CD14-positive monocyte (primary cell): ENCODE data around the gene TNFRSF19. TPM values are rescaled to one million over a fixed set of nuclear protein-coding genes. Genes with fewer than 3 reads are reported as not detected.

Experiments used
- DNase-seq, 3 donors: peaks; one replicate each; pipeline ENCODE4 v3.0.0-alpha.2; 2011 to 2022
- H2AFZ ChIP-seq: 2 replicates; pipeline ENCODE4 v1.6.0; 2012; ENCODE audit warnings: mild to moderate bottlenecking, low read depth, low read length, inconsistent platforms; ENCODE audit not compliant: insufficient read depth, poor library complexity, severe bottlenecking
- H3K27ac ChIP-seq, 2 donors: 1 replicate in 1 of 2; 2 replicates in 1 of 2; pipeline ENCODE4 v1.5.1; 2012 to 2013; ENCODE audit warnings: low read length in 2 of 2, control low read depth in 1 of 2, inconsistent platforms in 1 of 2, low read depth in 1 of 2, mild to moderate bottlenecking in 1 of 2
- H3K27me3 ChIP-seq, 2 donors: one replicate each; pipeline versions ENCODE4 v1.6.0 to v1.6.1; 2011 to 2013; ENCODE audit warnings: low read length in 2 of 2; ENCODE audit not compliant: control insufficient read depth in 2 of 2, insufficient read depth in 2 of 2
- H3K36me3 ChIP-seq, 2 donors: replicated peaks in 1 of 2; 1 replicate in 1 of 2; 2 replicates in 1 of 2; pipeline versions ENCODE4 v1.5.1 to v1.6.1; 2012 to 2013; ENCODE audit warnings: low read length in 2 of 2, control low read depth in 1 of 2, inconsistent platforms in 1 of 2, mild to moderate bottlenecking in 1 of 2; ENCODE audit not compliant: insufficient read depth in 2 of 2, control insufficient read depth in 1 of 2
- H3K4me1 ChIP-seq, 2 donors: 1 replicate in 1 of 2; 2 replicates in 1 of 2; pipeline versions ENCODE4 v1.5.1 to v1.6.1; 2012 to 2013; ENCODE audit warnings: low read length in 2 of 2, control low read depth in 1 of 2, inconsistent platforms in 1 of 2, mild to moderate bottlenecking in 1 of 2, moderate library complexity in 1 of 2; ENCODE audit not compliant: insufficient read depth in 2 of 2, control insufficient read depth in 1 of 2
- H3K4me2 ChIP-seq: replicated peaks from 2 replicates; pipeline ENCODE3; 2012; ENCODE audit warnings: low read length, moderate library complexity, mild to moderate bottlenecking; ENCODE audit not compliant: poor library complexity, severe bottlenecking; ENCODE audit errors: extremely low read depth
- H3K4me3 ChIP-seq, 3 experiments: fragments of 200-600 bp in 1 of 3; sonication (generic) in 1 of 3; replicated peaks in 1 of 3; 1 replicate in 2 of 3; 2 replicates in 1 of 3; pipeline ENCODE4 v1.5.1; 2011 to 2013; ENCODE audit warnings: low read length in 3 of 3, mild to moderate bottlenecking in 3 of 3, control low read depth in 2 of 3, low read depth in 2 of 3, inconsistent platforms in 1 of 3, moderate library complexity in 1 of 3
- H3K79me2 ChIP-seq: 2 replicates; pipeline ENCODE4 v1.6.0; 2012; ENCODE audit warnings: mild to moderate bottlenecking, control low read depth, inconsistent platforms, low read length, moderate library complexity; ENCODE audit not compliant: insufficient read depth
- H3K9ac ChIP-seq: 2 replicates; pipeline ENCODE4 v1.6.0; 2017; ENCODE audit warnings: low read length, mild to moderate bottlenecking; ENCODE audit not compliant: insufficient read depth, poor library complexity, severe bottlenecking
- H3K9me3 ChIP-seq, 2 donors: replicated peaks in 1 of 2; 1 replicate in 1 of 2; 2 replicates in 1 of 2; pipeline versions ENCODE4 v1.5.1 to v1.6.1; 2012 to 2013; ENCODE audit warnings: low read length in 2 of 2, control low read depth in 1 of 2; ENCODE audit not compliant: control insufficient read depth in 1 of 2, insufficient read depth in 1 of 2
- H4K20me1 ChIP-seq: 2 replicates; pipeline ENCODE4 v1.6.0; 2012; ENCODE audit warnings: mild to moderate bottlenecking, low read length, control low read depth, moderate library complexity; ENCODE audit not compliant: insufficient read depth
- H3K27ac Mint-ChIP-seq, 7 donors: one replicate each; pipeline ENCODE4 v1.8.0; 2020; ENCODE audit warnings: mild to moderate bottlenecking in 7 of 7, mixed read lengths in 7 of 7, moderate library complexity in 6 of 7, inconsistent platforms in 2 of 7
- H3K27me3 Mint-ChIP-seq, 3 donors: one replicate each; pipeline ENCODE4 v1.8.0; 2021 to 2022; ENCODE audit warnings: low read depth in 3 of 3, mild to moderate bottlenecking in 3 of 3, mixed read lengths in 3 of 3, moderate library complexity in 3 of 3, inconsistent platforms in 1 of 3
- H3K36me3 Mint-ChIP-seq, 2 donors: one replicate each; pipeline ENCODE4 v1.8.0; 2020; ENCODE audit warnings: mixed read lengths in 2 of 2, inconsistent platforms in 1 of 2, mild to moderate bottlenecking in 1 of 2
- H3K4me1 Mint-ChIP-seq: one replicate; pipeline ENCODE4 v1.8.0; 2020; ENCODE audit warnings: mild to moderate bottlenecking, mixed read lengths
- H3K4me3 Mint-ChIP-seq, 2 donors: one replicate each; pipeline ENCODE4 v1.8.0; 2020; ENCODE audit warnings: mild to moderate bottlenecking in 2 of 2, mixed read lengths in 2 of 2, moderate library complexity in 1 of 2
- H3K9me3 Mint-ChIP-seq, 7 donors: one replicate each; pipeline ENCODE4 v1.8.0; 2020 to 2022; ENCODE audit warnings: mixed read lengths in 7 of 7, mild to moderate bottlenecking in 6 of 7, moderate library complexity in 6 of 7, inconsistent platforms in 2 of 7
- WGBS: methylation state at CpG from one replicate; pipeline ENCODE4 v1.1.5; 2013; ENCODE audit warnings: missing lambda C conversion rate; ENCODE audit not compliant: insufficient coverage; 5-methylcytosine and 5-hydroxymethylcytosine counted together
- intact Hi-C, 2 donors: fragments of 100-400 bp; cut with micrococcal nuclease; formaldehyde crosslinking; loops; one replicate each; pipeline versions ENCODE4 v1.15.0 to v1.15.1; 2023
- polyA plus RNA-seq, 3 donors: library from polyadenylated mRNA; depleted of rRNA in 1 of 3; unstranded in 2 of 3; stranded (reverse) in 1 of 3; fragments of 300-500 nt in 2 of 3; fragments of >200 nt in 1 of 3; fragmentation: Illumina TruSeq in 2 of 3; gene quantifications; 1 replicate in 2 of 3; 2 replicates in 1 of 3; pipeline ENCODE4 v1.2.3, GENCODE V29; 2012 to 2021
- TF ChIP-seq, protein P1 (sequence below): fragments of 200-600 bp; IDR thresholded peaks from one replicate; pipeline ENCODE4 v1.8.0; 2022; ENCODE audit warnings: antibody characterized with exemption, mild to moderate bottlenecking

TNFRSF19 gene
- polyA plus RNA-seq, 3 donors: 0.11 TPM; not detected in 2

DNA sequence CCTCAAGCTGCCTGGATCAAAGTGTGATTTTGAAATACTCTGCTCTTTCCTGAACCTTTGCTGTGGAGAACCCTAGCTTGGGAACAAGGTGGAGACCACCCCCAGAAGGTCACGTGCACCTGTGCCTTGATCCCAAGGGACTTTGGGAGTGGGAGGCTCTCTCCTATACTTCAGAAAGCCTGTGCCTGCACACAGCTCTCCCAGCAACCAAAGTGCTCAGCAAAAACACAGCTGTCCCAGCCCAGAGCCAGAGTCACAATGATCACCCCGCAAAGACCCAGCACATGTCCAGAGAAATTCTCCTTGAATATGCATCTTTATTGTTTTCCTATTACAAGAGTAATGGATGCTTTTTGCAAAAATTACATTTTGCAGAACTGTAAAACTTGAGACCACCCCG is 43.4 kb downstream of the TNFRSF19 start:
- Mint-ChIP-seq H3K27ac (no peak overlapping the region), H3K4me3 (no peak overlapping the region), H3K36me3 (no peaks in the 10 kb centered on the region), H3K27me3 (peaks cover 0 to 2% (median 1%) of the 10 kb centered on the region in 3 donors), H3K9me3 (peaks cover 0 to 3% (median 0%) of the 10 kb centered on the region in 7 donors), H3K4me1 (peaks cover 20% of the 10 kb centered on the region)
- no peak overlapping the region for H3K9ac ChIP-seq
- no peak overlapping the region for H2AFZ ChIP-seq
- H3K36me3 ChIP-seq: no peaks in the 10 kb centered on the region
- no peaks in the 10 kb centered on the region for H3K9me3 ChIP-seq
- no peaks in the 10 kb centered on the region for H3K27me3 ChIP-seq
- 100% methylated on average over 1 of the region's 3 CpGs for WGBS
- H3K4me1 ChIP-seq: peaks cover 8 to 10% of the 10 kb centered on the region in 2 donors
- H4K20me1 ChIP-seq: no peaks in the 10 kb centered on the region
- no peak overlapping the region for H3K4me3 ChIP-seq
- TF ChIP-seq, protein P1, sequence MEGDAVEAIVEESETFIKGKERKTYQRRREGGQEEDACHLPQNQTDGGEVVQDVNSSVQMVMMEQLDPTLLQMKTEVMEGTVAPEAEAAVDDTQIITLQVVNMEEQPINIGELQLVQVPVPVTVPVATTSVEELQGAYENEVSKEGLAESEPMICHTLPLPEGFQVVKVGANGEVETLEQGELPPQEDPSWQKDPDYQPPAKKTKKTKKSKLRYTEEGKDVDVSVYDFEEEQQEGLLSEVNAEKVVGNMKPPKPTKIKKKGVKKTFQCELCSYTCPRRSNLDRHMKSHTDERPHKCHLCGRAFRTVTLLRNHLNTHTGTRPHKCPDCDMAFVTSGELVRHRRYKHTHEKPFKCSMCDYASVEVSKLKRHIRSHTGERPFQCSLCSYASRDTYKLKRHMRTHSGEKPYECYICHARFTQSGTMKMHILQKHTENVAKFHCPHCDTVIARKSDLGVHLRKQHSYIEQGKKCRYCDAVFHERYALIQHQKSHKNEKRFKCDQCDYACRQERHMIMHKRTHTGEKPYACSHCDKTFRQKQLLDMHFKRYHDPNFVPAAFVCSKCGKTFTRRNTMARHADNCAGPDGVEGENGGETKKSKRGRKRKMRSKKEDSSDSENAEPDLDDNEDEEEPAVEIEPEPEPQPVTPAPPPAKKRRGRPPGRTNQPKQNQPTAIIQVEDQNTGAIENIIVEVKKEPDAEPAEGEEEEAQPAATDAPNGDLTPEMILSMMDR: no peak
- intact Hi-C loops: no loop called here
- H3K4me2 ChIP-seq: no peak overlapping the region
- no peak for DNase-seq
- no peaks in the 10 kb centered on the region for H3K79me2 ChIP-seq
- H3K27ac ChIP-seq: no peak overlapping the region

DNA sequence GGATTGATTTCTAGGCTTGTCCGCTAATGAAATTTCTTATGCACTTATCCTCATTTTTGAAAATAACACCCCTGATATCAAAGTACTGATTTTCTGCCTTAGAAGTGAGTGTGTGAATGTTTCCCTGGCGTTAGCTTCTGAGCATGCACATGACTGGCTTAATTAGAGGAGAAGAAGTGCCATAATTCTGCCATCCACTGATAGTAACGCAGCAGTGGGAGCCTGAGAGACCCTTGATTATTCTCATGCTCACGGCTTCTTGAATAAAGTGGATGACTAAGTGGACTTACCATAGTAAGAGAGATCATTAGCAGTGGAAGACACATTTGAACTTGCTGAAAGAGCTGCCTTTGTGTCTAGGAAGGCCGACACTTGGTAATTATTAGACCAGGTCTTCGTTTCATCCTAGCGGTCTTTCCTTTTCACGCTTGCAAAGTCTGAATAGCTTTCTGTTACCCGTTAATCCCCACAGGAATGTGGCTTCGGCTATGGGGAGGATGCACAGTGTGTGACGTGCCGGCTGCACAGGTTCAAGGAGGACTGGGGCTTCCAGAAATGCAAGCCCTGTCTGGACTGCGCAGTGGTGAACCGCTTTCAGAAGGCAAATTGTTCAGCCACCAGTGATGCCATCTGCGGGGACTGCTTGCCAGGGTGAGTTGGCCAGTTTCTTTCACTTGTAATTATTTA is 45.3 kb downstream of the TNFRSF19 start:
- H3K4me2 ChIP-seq: no peak overlapping the region
- Mint-ChIP-seq H3K27ac (no peak overlapping the region), H3K4me3 (no peak overlapping the region), H3K27me3 (peaks cover 0 to 2% (median 1%) of the 10 kb centered on the region in 3 donors), H3K36me3 (no peaks in the 10 kb centered on the region), H3K9me3 (peaks cover 0 to 3% (median 0%) of the 10 kb centered on the region in 7 donors), H3K4me1 (peaks cover 4% of the 10 kb centered on the region)
- intact Hi-C loops: no loop called here
- H3K79me2 ChIP-seq: no peaks in the 10 kb centered on the region
- H2AFZ ChIP-seq: no peak overlapping the region
- no peak for DNase-seq
- no peaks in the 10 kb centered on the region for H4K20me1 ChIP-seq
- H3K9me3 ChIP-seq: no peaks in the 10 kb centered on the region
- TF ChIP-seq, protein P1: no peak
- WGBS: 97% methylated on average over 13 of the region's 15 CpGs
- H3K27ac ChIP-seq: no peak overlapping the region
- no peaks in the 10 kb centered on the region for H3K36me3 ChIP-seq
- no peak overlapping the region for H3K9ac ChIP-seq
- H3K4me3 ChIP-seq: no peak overlapping the region
- H3K4me1 ChIP-seq: no peaks in the 10 kb centered on the region
- H3K27me3 ChIP-seq: no peaks in the 10 kb centered on the region
